ENCODE results near the gene SEL1L2.

DNA sequence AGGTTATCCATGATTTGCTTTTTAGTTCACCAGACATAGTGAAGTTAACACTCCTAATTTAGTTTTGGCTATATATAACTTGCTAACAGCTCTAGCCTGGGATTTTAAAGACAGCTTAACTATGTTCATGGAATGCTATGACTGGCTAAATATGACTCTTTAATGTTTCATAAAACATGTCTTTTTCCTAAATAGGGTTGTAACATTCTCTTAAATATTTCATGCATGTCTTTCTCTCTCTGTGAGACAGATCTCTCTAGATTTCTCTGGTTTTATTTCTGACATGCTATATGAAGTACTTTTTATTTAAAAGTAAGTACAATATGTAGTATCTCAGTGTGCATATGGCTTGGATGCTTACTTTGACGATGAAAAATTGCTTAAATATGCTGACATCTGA is 40.6 kb upstream of the SEL1L2 start:
- TF ChIP-seq CBX3 (IDR thresholded peaks at IDR 0.05; ENCODE audit: borderline replicate concordance in 1 of 2, low read length in 2 of 2) (no peak), MXI1 (IDR thresholded peaks at IDR 0.05; ENCODE audit: low read depth, low read length) (no peak), EZH2 (IDR thresholded peaks at IDR 0.05; ENCODE audit: borderline replicate concordance, low read depth, low read length) (no peak), ZNF175 (CRISPR knock-in tag; IDR thresholded peaks at IDR 0.05; ENCODE audit: low read depth) (no peak), ELF2 (CRISPR knock-in tag; IDR thresholded peaks at IDR 0.05) (no peak)
- TF ChIP-seq, protein P1, sequence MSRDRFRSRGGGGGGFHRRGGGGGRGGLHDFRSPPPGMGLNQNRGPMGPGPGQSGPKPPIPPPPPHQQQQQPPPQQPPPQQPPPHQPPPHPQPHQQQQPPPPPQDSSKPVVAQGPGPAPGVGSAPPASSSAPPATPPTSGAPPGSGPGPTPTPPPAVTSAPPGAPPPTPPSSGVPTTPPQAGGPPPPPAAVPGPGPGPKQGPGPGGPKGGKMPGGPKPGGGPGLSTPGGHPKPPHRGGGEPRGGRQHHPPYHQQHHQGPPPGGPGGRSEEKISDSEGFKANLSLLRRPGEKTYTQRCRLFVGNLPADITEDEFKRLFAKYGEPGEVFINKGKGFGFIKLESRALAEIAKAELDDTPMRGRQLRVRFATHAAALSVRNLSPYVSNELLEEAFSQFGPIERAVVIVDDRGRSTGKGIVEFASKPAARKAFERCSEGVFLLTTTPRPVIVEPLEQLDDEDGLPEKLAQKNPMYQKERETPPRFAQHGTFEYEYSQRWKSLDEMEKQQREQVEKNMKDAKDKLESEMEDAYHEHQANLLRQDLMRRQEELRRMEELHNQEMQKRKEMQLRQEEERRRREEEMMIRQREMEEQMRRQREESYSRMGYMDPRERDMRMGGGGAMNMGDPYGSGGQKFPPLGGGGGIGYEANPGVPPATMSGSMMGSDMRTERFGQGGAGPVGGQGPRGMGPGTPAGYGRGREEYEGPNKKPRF (IDR thresholded peaks at IDR 0.05; ENCODE audit: low read depth, low read length): no peak
- TF ChIP-seq, protein P2, sequence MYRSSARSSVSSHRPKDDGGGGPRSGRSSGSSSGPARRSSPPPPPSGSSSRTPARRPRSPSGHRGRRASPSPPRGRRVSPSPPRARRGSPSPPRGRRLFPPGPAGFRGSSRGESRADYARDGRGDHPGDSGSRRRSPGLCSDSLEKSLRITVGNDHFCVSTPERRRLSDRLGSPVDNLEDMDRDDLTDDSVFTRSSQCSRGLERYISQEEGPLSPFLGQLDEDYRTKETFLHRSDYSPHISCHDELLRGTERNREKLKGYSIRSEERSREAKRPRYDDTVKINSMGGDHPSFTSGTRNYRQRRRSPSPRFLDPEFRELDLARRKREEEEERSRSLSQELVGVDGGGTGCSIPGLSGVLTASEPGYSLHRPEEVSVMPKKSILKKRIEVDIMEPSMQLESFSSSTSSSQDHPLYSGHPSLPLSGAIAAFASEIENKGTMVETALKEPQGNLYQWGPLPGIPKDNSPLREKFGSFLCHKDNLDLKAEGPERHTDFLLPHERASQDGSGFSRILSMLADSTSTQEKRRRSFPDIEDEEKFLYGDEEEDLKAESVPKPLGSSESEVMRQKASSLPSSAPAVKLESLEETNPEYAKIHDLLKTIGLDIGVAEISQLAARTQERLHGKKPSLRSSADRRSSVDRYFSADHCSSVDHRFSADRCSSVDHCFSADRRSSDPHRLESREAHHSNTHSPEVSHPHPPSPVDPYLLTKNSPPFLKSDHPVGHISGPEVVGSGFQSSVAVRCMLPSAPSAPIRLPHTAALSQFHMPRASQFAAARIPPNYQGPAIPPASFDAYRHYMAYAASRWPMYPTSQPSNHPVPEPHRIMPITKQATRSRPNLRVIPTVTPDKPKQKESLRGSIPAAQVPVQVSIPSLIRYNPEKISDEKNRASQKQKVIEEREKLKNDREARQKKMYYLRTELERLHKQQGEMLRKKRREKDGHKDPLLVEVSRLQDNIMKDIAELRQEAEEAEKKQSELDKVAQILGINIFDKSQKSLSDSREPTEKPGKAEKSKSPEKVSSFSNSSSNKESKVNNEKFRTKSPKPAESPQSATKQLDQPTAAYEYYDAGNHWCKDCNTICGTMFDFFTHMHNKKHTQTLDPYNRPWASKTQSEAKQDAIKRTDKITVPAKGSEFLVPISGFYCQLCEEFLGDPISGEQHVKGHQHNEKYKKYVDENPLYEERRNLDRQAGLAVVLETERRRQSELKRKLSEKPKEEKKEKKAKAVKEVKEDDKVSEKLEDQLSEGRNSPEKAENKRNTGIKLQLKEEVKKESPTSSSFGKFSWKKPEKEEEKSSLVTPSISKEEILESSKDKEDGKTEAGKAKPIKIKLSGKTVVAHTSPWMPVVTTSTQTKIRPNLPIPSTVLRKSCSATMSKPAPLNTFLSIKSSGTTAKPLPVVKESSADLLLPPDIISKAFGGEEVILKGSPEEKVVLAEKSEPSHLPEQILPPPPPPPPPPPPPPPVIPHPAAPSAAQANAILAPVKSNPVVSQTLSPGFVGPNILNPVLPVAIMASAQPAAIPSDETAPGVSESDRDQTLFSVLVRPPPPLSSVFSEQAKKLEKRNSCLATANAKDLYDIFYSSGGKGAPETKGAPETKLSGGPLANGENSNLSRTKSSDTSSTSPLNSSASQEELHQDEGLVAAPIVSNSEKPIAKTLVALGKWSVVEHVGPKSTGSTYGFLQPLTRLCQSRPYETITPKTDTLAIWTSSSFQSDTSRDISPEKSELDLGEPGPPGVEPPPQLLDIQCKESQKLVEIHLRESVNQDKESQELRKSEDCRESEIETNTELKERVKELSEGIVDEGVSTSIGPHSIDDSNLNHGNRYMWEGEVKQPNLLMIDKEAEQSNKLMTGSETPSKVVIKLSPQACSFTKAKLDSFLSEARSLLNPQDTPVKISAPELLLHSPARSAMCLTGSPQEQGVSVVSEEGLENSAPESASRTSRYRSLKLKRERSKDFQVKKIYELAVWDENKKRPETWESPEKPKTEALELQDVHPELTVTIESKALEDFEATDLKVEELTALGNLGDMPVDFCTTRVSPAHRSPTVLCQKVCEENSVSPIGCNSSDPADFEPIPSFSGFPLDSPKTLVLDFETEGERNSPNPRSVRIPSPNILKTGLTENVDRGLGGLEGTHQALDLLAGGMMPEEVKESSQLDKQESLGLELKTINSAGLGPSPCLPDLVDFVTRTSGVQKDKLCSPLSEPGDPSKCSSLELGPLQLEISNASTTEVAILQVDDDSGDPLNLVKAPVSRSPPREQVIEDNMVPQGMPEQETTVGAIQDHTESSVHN (IDR thresholded peaks at IDR 0.05; ENCODE audit: borderline replicate concordance in 1 of 2, low read depth in 1 of 2): no peak
- TF ChIP-seq, protein P3, sequence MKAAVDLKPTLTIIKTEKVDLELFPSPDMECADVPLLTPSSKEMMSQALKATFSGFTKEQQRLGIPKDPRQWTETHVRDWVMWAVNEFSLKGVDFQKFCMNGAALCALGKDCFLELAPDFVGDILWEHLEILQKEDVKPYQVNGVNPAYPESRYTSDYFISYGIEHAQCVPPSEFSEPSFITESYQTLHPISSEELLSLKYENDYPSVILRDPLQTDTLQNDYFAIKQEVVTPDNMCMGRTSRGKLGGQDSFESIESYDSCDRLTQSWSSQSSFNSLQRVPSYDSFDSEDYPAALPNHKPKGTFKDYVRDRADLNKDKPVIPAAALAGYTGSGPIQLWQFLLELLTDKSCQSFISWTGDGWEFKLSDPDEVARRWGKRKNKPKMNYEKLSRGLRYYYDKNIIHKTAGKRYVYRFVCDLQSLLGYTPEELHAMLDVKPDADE (conservative IDR thresholded peaks at IDR 0.05; ENCODE audit: control insufficient read depth, low read depth, low read length): no peak

All from K562 (cell line).